ENCODE results near the gene RBAK.

DNA sequence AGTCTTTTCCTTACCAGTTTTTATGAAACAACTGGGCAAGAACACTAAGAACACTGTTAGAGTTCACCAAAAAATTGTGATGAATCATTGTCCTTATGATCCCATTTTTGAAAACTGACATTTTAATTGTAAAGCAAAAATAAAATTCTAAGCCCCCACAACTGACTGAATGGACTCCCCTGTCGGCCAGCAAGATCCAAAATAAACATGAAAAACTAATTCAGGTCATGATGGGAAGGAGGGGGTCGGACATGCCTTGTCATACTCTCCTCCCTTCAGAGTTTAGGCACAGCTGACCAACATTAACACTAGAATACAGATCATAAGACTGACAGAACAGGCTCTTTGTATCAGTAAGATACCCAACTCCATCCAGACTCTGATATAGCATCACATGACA lies 2.0 kb upstream of the RBAK start:
- TF ChIP-seq, protein P1, sequence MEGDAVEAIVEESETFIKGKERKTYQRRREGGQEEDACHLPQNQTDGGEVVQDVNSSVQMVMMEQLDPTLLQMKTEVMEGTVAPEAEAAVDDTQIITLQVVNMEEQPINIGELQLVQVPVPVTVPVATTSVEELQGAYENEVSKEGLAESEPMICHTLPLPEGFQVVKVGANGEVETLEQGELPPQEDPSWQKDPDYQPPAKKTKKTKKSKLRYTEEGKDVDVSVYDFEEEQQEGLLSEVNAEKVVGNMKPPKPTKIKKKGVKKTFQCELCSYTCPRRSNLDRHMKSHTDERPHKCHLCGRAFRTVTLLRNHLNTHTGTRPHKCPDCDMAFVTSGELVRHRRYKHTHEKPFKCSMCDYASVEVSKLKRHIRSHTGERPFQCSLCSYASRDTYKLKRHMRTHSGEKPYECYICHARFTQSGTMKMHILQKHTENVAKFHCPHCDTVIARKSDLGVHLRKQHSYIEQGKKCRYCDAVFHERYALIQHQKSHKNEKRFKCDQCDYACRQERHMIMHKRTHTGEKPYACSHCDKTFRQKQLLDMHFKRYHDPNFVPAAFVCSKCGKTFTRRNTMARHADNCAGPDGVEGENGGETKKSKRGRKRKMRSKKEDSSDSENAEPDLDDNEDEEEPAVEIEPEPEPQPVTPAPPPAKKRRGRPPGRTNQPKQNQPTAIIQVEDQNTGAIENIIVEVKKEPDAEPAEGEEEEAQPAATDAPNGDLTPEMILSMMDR (IDR thresholded peaks at IDR 0.05; ENCODE audit: insufficient read depth, low read length, poor library complexity, severe bottlenecking) = no peak
- no peak for TF ChIP-seq EZH2phosphoT487 (conservative IDR thresholded peaks at IDR 0.05; ENCODE audit: low read length)

Measured in SU-DHL-6 (cell line).